ENCODE measurements around the gene NDUFS2.

NDUFS2 gene

DNA sequence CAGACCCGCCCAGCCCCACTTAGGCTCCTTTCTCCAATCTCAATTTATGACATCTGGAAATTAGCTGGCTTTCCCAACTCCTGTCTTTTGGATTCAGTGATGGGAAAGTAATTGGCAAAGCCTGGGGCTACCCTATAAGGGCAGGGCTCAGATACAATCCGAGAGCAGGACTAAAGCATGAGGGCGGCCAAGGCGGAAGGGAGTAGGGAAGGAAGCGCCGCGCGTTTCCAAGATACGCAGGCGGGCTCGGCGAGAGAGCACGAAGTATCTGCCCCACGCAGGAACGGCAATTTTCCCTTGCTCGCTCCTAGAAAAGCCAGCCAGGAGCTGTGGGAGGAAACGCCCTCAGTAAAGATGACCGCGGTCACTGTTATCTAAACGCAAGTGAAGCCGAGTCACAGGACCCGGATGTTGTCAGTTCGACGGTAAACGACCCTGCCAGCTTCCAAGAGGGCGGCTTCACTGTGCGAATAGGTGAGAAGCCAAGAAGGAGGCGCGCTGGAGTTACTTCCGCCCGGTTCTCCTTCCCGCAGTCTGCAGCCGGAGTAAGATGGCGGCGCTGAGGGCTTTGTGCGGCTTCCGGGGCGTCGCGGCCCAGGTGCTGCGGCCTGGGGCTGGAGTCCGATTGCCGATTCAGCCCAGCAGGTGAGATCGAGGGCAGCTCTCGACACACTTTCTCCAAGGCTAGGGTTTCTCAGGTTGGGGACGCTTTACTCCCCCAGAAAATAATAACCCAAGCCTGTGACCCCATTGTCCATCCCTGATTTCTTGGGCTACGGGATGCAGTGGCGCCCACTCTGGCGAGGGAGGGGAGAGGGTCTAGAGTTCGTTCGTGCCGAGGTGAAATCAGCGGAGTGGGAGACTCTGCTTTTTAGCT lies at the start of gene NDUFS2:
TSS of gene NDUFS2 (plus strand) at position 532 of the 877 bp plus-strand sequence. CDS start at position 551, 19 bp downstream.
- DNase-seq (ENCODE audit: low read depth): peak; percentile 99

DNA sequence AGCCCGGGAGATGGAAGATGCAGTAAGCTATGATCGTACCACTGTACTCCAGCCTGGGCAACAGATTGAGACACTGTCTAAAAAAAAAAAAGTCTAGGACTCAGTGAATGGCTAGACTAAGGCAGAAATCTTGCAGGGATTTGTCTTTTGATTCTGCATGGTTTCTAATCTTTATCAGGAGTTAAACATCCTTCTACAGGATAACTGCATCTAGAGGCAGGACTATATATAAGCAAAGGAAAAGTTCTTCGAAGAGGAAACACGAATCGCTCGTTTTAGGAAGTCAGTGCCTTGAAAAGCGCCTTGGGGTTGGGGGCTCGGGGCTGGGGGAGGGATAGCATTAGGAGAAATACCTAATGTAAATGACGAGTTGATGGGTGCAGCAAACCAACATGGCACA lies 49.0 kb upstream of the NDUFS2 start:
- no peak for DNase-seq (ENCODE audit: low read depth)

DNA sequence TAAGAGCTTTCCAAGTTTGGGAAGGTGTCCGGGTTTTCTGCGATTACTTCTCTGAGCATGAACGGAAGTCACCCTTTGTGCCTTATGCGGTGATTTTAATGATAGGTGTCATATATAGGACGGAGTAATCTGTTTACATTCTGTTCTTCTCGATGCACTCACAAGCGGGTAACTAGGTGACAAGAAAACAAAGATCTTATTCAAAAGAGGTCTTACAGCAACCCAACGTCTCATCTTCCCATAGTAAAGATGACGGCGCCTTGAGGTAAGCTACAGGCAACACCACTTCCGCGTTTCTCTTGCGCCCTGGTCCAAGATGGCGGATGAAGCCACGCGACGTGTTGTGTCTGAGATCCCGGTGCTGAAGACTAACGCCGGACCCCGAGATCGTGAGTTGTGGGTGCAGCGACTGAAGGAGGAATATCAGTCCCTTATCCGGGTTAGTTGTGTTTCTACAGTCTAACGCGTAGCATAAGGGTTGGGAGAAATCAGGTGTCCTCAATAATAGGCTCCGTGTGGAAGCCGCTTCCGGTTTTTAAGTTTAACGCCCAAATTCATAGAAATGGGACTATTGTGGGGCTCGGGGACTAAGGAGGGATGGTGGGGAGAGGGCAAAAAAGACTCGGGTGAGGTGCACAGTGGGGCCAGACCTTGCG lies 48.4 kb upstream of the NDUFS2 start, which contains the start of gene UFC1:
TSS of gene UFC1 (plus strand) at position 297 of the 656 bp plus-strand sequence. CDS start at position 317, 20 bp downstream.
- DNase-seq (ENCODE audit: low read depth): peak; percentile 81

DNA sequence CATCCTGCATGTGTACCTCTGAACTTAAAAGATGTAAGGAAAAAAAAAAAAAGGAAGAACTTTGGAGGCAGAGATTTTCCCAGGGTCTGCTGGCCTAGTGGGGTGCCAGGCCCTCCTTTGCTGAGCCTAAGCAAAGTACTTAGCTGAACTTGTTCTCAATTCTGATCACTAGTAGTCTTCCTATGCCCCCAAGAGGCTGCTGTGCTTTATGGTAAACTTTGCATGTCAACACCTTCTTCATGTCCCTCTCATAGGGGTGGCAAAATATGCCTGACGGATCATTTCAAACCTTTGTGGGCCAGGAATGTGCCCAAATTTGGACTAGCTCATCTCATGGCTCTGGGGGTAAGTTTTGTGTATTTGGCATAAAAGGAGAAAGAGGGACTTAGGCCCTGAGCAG lies 44.3 kb upstream of the NDUFS2 start:
- no peak for DNase-seq (ENCODE audit: low read depth)

DNA sequence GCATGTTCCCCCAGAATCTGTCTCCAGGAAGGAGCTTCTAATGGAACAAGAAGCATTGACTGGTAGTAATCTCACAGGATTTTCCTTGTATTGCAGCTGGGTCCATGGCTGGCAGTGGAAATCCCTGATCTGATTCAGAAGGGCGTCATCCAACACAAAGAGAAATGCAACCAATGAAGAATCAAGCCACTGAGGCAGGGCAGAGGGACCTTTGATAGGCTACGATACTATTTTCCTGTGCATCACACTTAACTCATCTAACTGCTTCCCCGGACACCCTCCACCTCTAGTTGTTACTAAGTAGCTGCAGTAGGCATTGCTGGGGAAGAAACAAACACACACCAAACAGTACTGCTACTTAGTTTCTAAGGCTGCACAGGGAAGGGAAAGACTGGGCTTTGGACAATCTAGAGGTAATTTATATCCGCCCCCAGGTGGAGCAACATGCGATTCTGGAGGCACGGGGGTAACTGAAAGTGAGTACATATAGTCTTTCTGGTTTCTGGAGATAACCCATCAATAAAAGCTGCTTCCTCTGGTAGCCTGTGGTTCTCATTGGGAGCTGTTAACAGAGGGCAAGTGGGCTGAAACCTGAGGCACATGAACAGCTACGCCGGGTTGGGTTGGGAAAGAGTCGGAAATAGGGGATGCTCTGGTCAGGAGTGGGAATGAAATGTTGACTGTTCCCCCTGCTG lies 43.7 kb upstream of the NDUFS2 start:
- DNase-seq (ENCODE audit: low read depth): no peak

DNA sequence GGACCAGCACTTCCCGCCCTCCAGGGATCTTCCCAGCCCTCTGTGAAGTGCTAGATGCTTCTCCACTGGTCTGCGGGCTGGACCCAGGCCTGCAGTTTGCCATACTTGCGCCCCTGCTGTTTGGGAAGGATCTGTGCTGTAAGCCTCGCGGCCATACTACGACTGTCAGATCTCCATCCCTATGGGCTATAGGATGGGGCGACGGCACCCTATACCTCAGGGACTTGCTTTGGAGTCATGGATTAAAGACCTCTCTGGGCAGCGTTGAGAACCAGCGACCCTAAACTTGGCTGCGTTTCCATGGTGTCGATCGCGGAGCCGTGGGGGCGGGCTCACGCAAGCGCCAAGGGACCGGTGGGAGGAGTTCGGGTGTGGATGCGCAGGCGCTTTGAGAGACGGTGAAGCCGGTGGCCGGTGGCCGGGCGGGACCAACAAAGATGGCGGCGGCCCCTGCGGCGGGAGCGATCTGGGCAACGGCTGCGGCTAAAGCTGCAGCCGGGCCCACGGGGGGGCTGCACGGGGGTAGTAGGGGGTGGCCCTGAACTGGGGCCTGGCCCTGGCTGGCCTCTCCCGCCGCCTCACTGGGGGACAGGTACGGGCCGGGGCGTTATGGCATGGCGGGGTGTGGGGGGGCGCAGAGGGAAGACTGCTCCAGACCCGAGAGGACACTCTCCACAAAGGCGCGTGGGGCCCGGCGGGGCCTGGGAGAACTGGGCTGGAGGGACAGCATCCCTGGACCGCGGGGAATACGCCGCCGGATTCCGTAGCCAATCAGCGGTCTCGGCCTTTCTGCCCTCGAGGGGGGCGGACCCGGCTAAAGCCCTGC lies 42.9 kb upstream of the NDUFS2 start, which contains the start of gene USP21:
TSS of gene USP21 (plus strand) at position 414 of the 826 bp plus-strand sequence. CDS start 1,141 bp downstream, outside the sequence.
- peak; percentile 75 for DNase-seq (ENCODE audit: low read depth)

DNA sequence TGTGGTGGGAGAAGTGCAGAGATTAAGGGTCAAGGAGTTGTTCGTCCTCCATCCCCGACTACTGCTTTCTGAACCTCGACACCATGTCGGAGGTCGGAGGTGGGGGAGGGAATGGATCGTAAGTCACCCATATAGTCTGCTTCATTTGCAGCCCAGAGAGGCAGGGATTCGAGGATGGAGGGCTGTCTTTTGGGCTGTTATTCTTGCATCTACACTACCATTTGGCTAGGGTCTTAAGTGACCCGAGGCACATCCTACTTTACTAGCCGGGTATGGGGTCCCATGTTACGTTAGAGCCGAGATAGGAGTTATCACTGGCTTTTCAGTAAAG lies 42.3 kb upstream of the NDUFS2 start:
- no peak for DNase-seq (ENCODE audit: low read depth)

DNA sequence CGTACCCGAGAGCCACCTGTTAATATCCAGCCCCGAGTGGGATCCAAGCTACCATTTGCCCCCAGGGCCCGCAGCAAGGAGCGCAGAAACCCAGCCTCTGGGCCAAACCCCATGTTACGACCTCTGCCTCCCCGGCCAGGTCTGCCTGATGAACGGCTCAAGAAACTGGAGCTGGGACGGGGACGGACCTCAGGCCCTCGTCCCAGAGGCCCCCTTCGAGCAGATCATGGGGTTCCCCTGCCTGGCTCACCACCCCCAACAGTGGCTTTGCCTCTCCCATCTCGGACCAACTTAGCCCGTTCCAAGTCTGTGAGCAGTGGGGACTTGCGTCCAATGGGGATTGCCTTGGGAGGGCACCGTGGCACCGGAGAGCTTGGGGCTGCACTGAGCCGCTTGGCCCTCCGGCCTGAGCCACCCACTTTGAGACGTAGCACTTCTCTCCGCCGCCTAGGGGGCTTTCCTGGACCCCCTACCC lies 41.5 kb upstream of the NDUFS2 start:
- DNase-seq (ENCODE audit: low read depth): no peak

DNA sequence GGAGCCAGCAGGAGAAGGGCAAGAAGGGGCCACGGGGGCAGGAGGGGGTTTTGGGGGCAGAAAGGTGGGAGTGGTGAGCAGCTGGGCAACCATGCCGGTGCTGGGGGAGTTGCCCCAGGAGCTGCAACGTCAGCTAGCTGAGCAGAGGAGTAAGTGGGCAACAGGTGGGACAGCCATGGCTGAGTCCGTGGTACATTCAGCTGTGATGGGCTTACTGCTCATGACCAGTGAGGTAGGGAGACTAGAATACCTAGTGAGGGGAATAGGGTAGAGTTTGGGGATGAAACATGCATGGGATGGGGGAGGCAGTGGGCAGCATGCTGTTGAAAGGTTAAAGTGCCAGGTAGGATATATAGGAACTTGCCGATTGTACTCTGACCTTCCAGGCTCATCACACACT lies 40.5 kb upstream of the NDUFS2 start:
- no peak for DNase-seq (ENCODE audit: low read depth)

DNA sequence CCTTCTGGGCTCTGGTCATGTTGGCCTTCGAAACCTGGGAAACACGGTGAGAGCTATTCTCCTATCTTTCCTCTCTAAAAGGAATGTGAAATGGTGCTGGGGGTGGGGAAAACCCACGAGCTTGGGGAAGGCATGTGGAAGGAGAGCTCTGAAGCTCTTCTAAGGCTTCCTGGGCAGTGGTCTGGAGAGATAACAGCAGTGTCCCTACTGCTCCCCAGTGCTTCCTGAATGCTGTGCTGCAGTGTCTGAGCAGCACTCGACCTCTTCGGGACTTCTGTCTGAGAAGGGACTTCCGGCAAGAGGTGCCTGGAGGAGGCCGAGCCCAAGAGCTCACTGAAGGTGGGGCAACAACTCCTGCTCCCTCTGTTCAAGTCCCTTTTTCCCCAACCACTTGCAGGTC lies 40.1 kb upstream of the NDUFS2 start:
- no peak for DNase-seq (ENCODE audit: low read depth)

DNA sequence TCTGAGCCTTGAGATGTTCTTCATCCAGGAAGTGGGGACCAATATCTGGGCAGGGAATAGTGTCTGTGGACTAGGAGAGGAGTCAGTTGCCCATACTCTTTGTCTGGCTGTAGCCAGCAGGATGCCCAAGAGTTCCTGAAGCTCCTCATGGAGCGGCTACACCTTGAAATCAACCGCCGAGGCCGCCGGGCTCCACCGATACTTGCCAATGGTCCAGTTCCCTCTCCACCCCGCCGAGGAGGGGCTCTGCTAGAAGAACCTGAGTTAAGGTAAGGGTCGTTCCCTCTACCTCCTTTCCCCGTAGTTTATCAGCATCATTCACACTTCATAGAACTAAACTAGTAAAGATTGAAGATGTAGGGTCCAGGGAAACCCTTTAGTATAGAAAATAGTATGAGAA lies 39.4 kb upstream of the NDUFS2 start:
- DNase-seq (ENCODE audit: low read depth): no peak

DNA sequence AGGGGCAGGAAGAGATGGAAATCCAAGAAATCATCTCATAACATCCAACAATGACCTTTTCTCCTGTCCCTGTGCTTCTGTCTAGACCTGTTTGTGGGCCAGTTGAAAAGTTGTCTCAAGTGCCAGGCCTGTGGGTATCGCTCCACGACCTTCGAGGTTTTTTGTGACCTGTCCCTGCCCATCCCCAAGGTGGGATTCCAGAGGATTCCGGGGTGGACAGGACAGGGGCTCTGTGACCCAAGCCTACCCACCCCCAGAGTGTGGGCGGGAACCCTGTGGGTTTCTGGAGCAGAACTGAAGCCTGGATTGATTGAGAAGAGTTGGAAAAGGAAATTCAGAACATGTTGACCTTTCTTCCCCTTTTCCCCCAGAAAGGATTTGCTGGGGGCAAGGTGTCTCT lies 38.4 kb upstream of the NDUFS2 start:
- no peak for DNase-seq (ENCODE audit: low read depth)

DNA sequence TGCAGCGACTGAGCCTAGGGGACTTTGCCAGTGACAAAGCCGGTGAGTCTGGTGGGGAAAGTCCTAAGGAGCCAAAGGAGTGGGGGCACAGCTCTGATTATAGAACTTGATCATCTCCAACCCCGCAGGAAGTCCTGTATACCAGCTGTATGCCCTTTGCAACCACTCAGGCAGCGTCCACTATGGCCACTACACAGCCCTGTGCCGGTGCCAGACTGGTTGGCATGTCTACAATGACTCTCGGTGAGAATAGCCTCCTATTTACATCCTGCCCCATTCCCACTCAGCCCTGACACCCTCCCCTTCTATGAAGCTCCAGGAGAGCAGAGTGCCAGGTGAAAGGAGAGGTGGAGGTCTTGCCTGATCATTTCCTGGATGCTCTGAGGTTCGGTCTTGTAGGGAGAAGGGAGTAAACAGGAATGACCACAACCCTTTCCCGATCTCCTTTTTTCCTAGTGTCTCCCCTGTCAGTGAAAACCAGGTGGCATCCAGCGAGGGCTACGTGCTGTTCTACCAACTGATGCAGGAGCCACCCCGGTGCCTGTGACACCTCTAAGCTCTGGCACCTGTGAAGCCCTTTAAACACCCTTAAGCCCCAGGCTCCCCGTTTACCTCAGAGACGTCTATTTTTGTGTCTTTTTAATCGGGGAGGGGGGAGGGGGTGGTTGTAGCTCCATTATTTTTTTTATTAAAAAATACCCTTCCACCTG lies 37.1 kb upstream of the NDUFS2 start:
- DNase-seq (ENCODE audit: low read depth): no peak

DNA sequence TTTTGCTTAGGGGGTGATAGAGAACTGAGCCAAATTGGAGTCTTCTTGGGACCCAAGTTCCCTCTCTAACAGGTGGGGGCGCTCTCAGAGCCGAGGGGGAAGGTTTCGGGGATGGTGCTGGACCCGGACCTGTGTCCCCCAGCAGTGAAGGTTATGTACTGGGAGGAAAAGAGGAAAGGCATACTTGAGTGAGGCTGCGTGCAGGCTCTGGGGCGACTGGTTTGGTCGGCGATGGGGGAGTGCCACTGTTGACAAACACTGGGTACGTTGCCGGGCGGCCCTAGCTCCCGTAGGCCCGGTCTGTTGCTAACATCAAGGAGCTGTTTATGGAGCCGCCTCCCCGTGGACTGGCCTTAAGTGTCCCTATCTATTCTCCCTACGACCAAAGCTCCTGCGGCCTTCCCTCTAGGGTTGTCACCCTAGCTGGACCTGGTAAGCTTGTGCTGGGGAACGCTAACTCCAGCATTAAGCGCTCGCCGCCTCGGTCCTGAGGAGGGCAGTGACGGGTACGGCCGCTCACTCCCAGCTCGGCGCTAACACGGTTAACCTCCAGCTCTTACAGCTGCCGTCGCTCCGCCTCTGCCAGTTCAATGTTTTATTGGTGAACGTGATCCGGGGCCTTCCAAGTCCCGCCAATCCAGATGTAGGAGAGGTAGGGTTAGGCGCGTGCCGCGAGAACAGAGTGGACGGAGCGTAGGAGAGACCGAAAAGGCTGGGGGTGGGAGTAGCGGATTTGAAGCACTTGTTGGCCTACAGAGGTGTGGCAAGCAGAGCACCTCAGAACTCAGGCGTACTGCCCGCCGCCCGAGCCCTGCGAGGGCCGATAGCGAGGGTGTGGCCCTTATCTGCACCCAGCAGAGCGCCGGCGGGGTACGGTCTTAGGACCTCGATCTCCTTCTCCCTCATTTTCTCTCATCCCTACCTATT lies 36.2 kb upstream of the NDUFS2 start, which contains the start of gene PPOX:
TSS of gene PPOX (plus strand) at position 685 of the 927 bp plus-strand sequence. CDS start 422 bp downstream, outside the sequence.
- peak; percentile 98 for DNase-seq (ENCODE audit: low read depth)

DNA sequence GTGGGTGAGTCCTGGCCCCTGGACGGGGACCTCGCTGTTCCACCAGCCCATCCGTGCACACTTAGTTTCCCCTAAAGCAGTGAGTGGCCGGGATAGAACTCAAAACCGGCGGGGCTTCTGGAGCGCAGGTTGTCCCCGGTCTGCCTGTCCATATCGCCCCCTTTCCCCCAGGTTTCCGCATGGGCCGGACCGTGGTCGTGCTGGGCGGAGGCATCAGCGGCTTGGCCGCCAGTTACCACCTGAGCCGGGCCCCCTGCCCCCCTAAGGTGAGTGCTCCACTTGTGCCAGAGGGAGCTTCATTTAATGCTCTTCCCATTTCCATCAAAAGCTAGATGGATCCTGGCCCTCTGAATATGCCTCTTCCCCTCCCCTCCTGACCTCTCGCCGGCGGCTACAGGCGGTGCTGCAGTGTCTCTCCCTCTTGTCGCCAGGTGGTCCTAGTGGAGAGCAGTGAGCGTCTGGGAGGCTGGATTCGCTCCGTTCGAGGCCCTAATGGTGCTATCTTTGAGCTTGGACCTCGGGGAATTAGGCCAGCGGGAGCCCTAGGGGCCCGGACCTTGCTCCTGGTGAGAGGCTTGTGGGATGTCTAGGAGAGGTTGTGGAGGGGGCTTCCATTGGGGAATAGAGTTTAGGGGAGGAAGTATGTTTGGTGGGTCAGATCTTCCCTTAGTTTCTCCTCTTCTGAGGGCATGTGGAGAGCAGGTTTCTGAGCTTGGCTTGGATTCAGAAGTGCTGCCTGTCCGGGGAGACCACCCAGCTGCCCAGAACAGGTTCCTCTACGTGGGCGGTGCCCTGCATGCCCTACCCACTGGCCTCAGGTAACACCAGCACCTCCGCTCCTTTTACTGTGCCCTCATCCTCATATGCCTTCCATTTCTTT lies 35.3 kb upstream of the NDUFS2 start:
- no peak for DNase-seq (ENCODE audit: low read depth)

DNA sequence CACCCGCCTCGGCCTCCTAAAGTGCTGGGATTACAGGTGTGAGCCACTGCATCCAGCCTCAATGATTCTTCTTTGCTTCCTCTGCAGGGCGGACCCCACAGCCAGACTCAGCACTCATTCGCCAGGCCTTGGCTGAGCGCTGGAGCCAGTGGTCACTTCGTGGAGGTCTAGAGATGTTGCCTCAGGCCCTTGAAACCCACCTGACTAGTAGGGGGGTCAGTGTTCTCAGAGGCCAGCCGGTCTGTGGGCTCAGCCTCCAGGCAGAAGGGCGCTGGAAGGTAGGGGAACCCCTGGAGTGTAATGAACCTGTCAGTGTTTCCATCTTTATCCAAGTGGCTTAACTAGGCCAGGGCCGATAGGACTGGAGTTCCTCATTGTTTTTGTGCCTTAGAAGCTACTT lies 33.3 kb upstream of the NDUFS2 start:
- no peak for DNase-seq (ENCODE audit: low read depth)

DNA sequence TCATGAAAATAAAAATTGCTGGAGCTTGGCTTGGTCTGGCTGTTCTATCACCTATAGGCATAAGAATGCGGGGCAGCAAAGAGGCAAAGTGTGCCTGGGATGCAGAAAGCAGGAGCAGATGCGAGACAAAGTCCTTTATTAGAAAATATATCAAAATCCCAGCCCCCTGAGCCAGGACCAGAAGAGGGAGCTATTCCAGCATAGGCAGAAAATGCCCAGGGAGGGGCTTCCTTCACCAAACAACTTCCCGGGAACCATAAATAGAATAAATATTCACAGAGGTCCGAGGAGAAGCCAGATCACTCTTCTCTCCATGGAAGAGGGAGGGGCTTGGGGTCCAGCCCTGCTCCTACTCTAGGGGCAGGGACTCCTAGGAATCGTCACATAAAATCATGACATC lies 31.0 kb upstream of the NDUFS2 start:
- DNase-seq (ENCODE audit: low read depth): no peak

DNA sequence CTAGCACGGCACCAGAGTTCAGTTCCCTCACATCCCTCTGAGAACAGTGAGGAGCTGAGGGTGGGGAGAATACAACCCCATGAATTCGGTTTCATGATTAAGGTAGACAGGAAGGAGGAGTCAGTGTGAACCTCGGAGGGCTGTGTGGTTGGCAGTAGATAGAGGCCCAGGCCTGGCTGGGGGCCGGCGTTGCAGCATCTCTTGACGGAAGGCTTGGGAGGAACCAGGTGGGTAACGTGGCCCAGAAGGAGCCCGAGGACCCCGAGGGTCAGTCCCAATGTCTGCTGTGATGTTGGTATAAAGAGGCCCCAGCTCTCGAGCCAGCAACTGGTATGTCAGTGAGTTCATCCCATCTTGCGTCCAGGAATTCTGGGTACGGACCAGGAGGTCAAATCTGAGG lies 30.5 kb upstream of the NDUFS2 start:
- no peak for DNase-seq (ENCODE audit: low read depth)

DNA sequence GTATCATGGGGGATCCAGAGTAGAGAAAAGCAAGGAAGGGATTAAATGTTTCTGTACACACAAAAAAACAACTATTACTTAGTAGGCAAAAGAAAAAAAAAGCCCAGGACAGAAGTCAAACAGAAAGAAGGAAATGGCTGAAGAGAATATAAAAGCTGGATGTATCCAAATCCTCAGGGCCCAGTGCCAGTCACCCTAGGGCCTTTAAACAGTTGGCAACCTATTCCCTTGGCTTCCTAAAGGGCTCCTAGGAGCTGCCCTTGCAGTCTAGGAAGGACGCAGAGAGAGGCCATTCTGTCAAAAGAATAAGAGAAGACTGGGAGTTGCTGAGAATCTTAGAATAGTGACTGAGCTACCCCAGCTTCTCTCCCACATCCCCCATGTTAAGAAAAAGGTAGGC lies 29.8 kb upstream of the NDUFS2 start:
- DNase-seq (ENCODE audit: low read depth): no peak

Measured in stromal cell of bone marrow (primary cell).